HepG2 (cell line): ENCODE results near the gene ALOX12. TPM values are rescaled to one million over a fixed set of nuclear protein-coding genes. Genes with fewer than 3 reads are reported as not detected.

Source experiments
- ATAC-seq: fragments of 200-7000 bp; cut with Tn5 transposase; 3 replicates; pipeline ENCODE4 v1.9.1; 2020; ENCODE audit warnings: mild to moderate bottlenecking, moderate library complexity
- BruUV-seq: library from RNA; stranded (reverse); fragments of 400-500 nt; replicated peaks from 2 replicates; lab custom pipeline; 2021; lab: Mats Ljungman, UMichigan
- CTCF ChIA-PET: fragments of 300-600 bp; formaldehyde crosslinking; extraction: SDS; loops from one replicate; lab custom pipeline; 2021; ENCODE audit warnings: low total read pairs, inconsistent platforms, low intra/inter-chr PET ratio; lab: Yijun Ruan, JAX
- POLR2A ChIA-PET: fragments of 350-600 bp; sonication (Branson Sonifier 250); formaldehyde crosslinking; loops from one replicate; lab custom pipeline; 2020; ENCODE audit warnings: antibody characterized with exemption, inconsistent platforms; lab: Yijun Ruan, JAX
- DNase-seq: peaks from one replicate; pipeline ENCODE4 v3.0.0-alpha.2; 2015; ENCODE audit warnings: low spot score
- FAIRE-seq: peaks from 3 replicates; lab custom pipeline; 2011; peaks lifted over from hg19 to GRCh38; lab: Jason Lieb, UNC
- H2AFZ ChIP-seq: one replicate; pipeline ENCODE4 v1.6.1; 2011; ENCODE audit warnings: low read length, inconsistent platforms
- H3K27ac ChIP-seq: fragments of 300-600 bp; 3 replicates; pipeline ENCODE4 v1.8.0; 2011; ENCODE audit warnings: mixed run types, mild to moderate bottlenecking, mixed read lengths, low read length, inconsistent platforms; ENCODE audit not compliant: insufficient read depth; ENCODE audit errors: extremely low read length
- H3K27me3 ChIP-seq, 2 experiments: fragments of 200-600 bp in 1 of 2; 2 replicates in 1 of 2; 3 replicates in 1 of 2; pipeline versions ENCODE4 v1.6.0 to v1.8.0; 2011; ENCODE audit warnings: low read length in 2 of 2, mild to moderate bottlenecking in 2 of 2, moderate library complexity in 2 of 2, inconsistent platforms in 1 of 2; ENCODE audit not compliant: insufficient read depth in 2 of 2, control insufficient read depth in 1 of 2
- H3K36me3 ChIP-seq, 2 experiments: fragments of 200-600 bp in 1 of 2; replicated peaks in 1 of 2; 2 replicates in 1 of 2; 3 replicates in 1 of 2; pipeline versions ENCODE4 v1.5.1 to v1.8.0; 2011; ENCODE audit warnings: low read length in 2 of 2, inconsistent platforms in 1 of 2; ENCODE audit not compliant: insufficient read depth in 2 of 2, control insufficient read depth in 1 of 2
- H3K4me1 ChIP-seq: 2 replicates; pipeline ENCODE4 v1.5.1; 2012; ENCODE audit warnings: low read length, inconsistent platforms; ENCODE audit not compliant: insufficient read depth
- H3K4me2 ChIP-seq: 2 replicates; pipeline ENCODE4 v1.6.0; 2011; ENCODE audit warnings: low read depth, low read length, inconsistent platforms
- H3K4me3 ChIP-seq, 3 experiments: fragments of 200-600 bp in 1 of 3; sonication (generic), shearing (Covaris generic) in 1 of 3; replicated peaks in 1 of 3; 2 replicates each; pipeline ENCODE4 v1.5.1; 2011 to 2016; ENCODE audit warnings: low read length in 3 of 3, inconsistent platforms in 2 of 3, low read depth in 2 of 3, mild to moderate bottlenecking in 2 of 3, control low read depth in 1 of 3, mixed read lengths in 1 of 3; ENCODE audit not compliant: insufficient read depth in 1 of 3
- H3K79me2 ChIP-seq: one replicate; pipeline ENCODE4 v1.6.1; 2011; ENCODE audit warnings: low read length, inconsistent platforms; ENCODE audit not compliant: insufficient read depth
- H3K9ac ChIP-seq: 2 replicates; pipeline ENCODE4 v1.6.0; 2011; ENCODE audit warnings: mild to moderate bottlenecking, low read depth, low read length, inconsistent platforms; ENCODE audit not compliant: insufficient read depth
- H3K9me3 ChIP-seq: 2 replicates; pipeline ENCODE4 v1.5.1; 2012; ENCODE audit warnings: mild to moderate bottlenecking, low read length
- H4K20me1 ChIP-seq: 2 replicates; pipeline ENCODE4 v1.6.0; 2011; ENCODE audit warnings: inconsistent platforms, mild to moderate bottlenecking, low read length, moderate library complexity; ENCODE audit not compliant: insufficient read depth
- ELF1 ChIP-seq: sonication (generic); formaldehyde crosslinking; IDR thresholded peaks from 2 replicates; pipeline ENCODE4 v1.4.0; 2020; ENCODE audit warnings: missing genetic modification reagents
- ELF3 ChIP-seq: IDR thresholded peaks from 2 replicates; pipeline ENCODE4 v1.6.1; 2016; ENCODE audit warnings: missing genetic modification reagents, missing compliant biosample characterization
- HMGXB4 ChIP-seq, 2 experiments: sonication (generic) in 1 of 2; formaldehyde crosslinking in 1 of 2; IDR thresholded peaks; 2 replicates each; pipeline versions ENCODE4 v1.4.0 to v1.6.1; 2018 to 2020; ENCODE audit warnings: missing genetic modification reagents in 2 of 2, borderline replicate concordance in 1 of 2, low read depth in 1 of 2, mild to moderate bottlenecking in 1 of 2, missing biosample characterization in 1 of 2
- MBNL3 ChIP-seq: fragments of 250-450 bp; sonication (Bioruptor Pico); conservative IDR thresholded peaks from 2 replicates; pipeline ENCODE4 v1.8.0; 2022; ENCODE audit warnings: mild to moderate bottlenecking, inconsistent platforms
- SP1 ChIP-seq, 2 experiments: fragments of 450-650 bp in 1 of 2; sonication (generic) in 1 of 2; formaldehyde crosslinking in 1 of 2; IDR thresholded peaks; 2 replicates each; pipeline versions ENCODE4 v1.4.0 to v1.6.1; 2016 to 2020; ENCODE audit warnings: missing genetic modification reagents in 1 of 2
- ZBTB21 ChIP-seq: sonication (generic); formaldehyde crosslinking; IDR thresholded peaks from 2 replicates; pipeline ENCODE4 v1.4.0; 2020; ENCODE audit warnings: missing genetic modification reagents
- ZNF460 ChIP-seq: sonication (generic); formaldehyde crosslinking; IDR thresholded peaks from 2 replicates; pipeline ENCODE4 v1.5.1; 2020; ENCODE audit warnings: missing genetic modification reagents, mild to moderate bottlenecking, borderline replicate concordance
- ZNF639 ChIP-seq: conservative IDR thresholded peaks from 2 replicates; pipeline ENCODE4 v1.6.1; 2018; ENCODE audit warnings: missing genetic modification reagents
- ZNF772 ChIP-seq: sonication (generic); formaldehyde crosslinking; IDR thresholded peaks from 2 replicates; pipeline ENCODE4 v1.5.0; 2020; ENCODE audit warnings: mild to moderate bottlenecking, missing genetic modification reagents
- ZNF773 ChIP-seq: sonication (generic); formaldehyde crosslinking; IDR thresholded peaks from 2 replicates; pipeline ENCODE4 v1.4.0; 2020; ENCODE audit warnings: missing genetic modification reagents, borderline replicate concordance
- ZNF891 ChIP-seq: sonication (generic); formaldehyde crosslinking; IDR thresholded peaks from 2 replicates; pipeline ENCODE4 v1.5.0; 2020; ENCODE audit warnings: mild to moderate bottlenecking, missing genetic modification reagents
- ZXDC ChIP-seq: sonication (generic); formaldehyde crosslinking; IDR thresholded peaks from 2 replicates; pipeline ENCODE4 v1.5.0; 2020; ENCODE audit warnings: mild to moderate bottlenecking, missing genetic modification reagents
- WGBS: methylation state at CpG from one replicate; pipeline ENCODE4 v1.1.6; 2017; ENCODE audit warnings: low lambda C conversion rate; 5-methylcytosine and 5-hydroxymethylcytosine counted together
- in situ Hi-C: cut with HindIII; loops from 2 replicates; pipeline ENCODE4 v1.10.0; 2017; ENCODE audit warnings: low pct_unique_long_range_greater_than_20kb; ENCODE audit not compliant: extremely low pct_ligation_motif_present
- intact Hi-C: fragments of 100-400 bp; cut with micrococcal nuclease; formaldehyde crosslinking; loops from one replicate; pipeline ENCODE4 v1.10.0; 2022; ENCODE audit not compliant: unreplicated experiment
- polyA plus RNA-seq, 8 experiments: library from polyadenylated mRNA; depleted of rRNA in 3 of 8; stranded (reverse) in 7 of 8; unstranded in 1 of 8; fragments of >200 nt; fragmentation: Illumina TruSeq in 4 of 8; extraction: Trizol in 4 of 8; gene quantifications; 2 replicates each; pipeline versions ENCODE4 v1.2.1 to v1.2.3, GENCODE V29; 2011 to 2016; ENCODE audit warnings: low read depth in 4 of 8, missing spikeins in 1 of 8, mixed read lengths in 1 of 8; ENCODE audit not compliant: insufficient read depth in 1 of 8
- total RNA-seq, 5 experiments: library from RNA; depleted of rRNA; stranded (reverse); fragments of >200 nt; fragmentation: Illumina TruSeq; extraction: Trizol; gene quantifications; 2 replicates each; pipeline ENCODE4 v1.2.3, GENCODE V29; 2016; ENCODE audit warnings: low read depth in 1 of 5

ALOX12 gene
- total and polyA plus RNA-seq, 2 of the 13 experiments (the other 11 are each of a cell fraction or from before 2014, with no cell fraction given): not detected

GRCh38 chr17:7056386-7056785, 60.5 kb downstream of the ALOX12 start:
- Histone ChIP-seq H3K9ac (no peak overlapping the region), H3K4me2 (no peak overlapping the region), H3K79me2 (no peaks in the 10 kb centered on the region), H3K4me1 (peaks cover 27% of the 10 kb centered on the region), H4K20me1 (no peaks in the 10 kb centered on the region), H3K36me3 (no peaks in the 10 kb centered on the region), H2AFZ (no peak overlapping the region), H3K9me3 (no peaks in the 10 kb centered on the region), H3K27me3 (no peaks in the 10 kb centered on the region; a peak in 2 of 5 replicates), H3K4me3 (no peak overlapping the region), H3K27ac (no peak overlapping the region)
- ATAC-seq: no peak
- BruUV-seq: no TSS peak
- no peak for FAIRE-seq
- intact Hi-C loops: no loop called here
- DNase-seq: no peak
- POLR2A ChIA-PET: no interaction called here
- in situ Hi-C loops: no loop called here
- CTCF ChIA-PET: no interaction called here
- TF ChIP-seq MBNL3 (CRISPR knock-in tag) (no peak), ELF1 (CRISPR knock-in tag) (no peak), ZXDC (CRISPR knock-in tag) (no peak), ZNF460 (CRISPR knock-in tag) (no peak), HMGXB4 (CRISPR knock-in tag; IDR thresholded peaks at IDR 0.05; ENCODE audit: borderline replicate concordance in 1 of 2, low read depth in 1 of 2) (no peak), ZNF772 (no peak), ZBTB21 (no peak), ELF3 (CRISPR knock-in tag) (no peak), ZNF891 (CRISPR knock-in tag) (no peak), ZNF773 (CRISPR knock-in tag) (no peak), SP1 (IDR thresholded peaks at IDR 0.05) (no peak), SP1 (CRISPR knock-in tag; IDR thresholded peaks at IDR 0.05) (no peak), ZNF639 (CRISPR knock-in tag) (no peak)
- WGBS: 42% methylated on average over 4 of the region's 4 CpGs
